PC-3 (cell line): Measurements from ENCODE around the gene SOX18. TPM values are rescaled to one million over a fixed set of nuclear protein-coding genes. Genes with fewer than 3 reads are reported as not detected.

Source experiments
- ATAC-seq: fragments of 200-7000 bp; cut with Tn5 transposase; 2 replicates; pipeline ENCODE4 v1.9.1; 2020; ENCODE audit warnings: mild to moderate bottlenecking, moderate library complexity
- BruUV-seq: library from RNA; stranded (reverse); fragments of 400-500 nt; replicated peaks from 2 replicates; lab custom pipeline; 2021; lab: Mats Ljungman, UMichigan
- CTCF ChIA-PET: fragments of 300-600 bp; sonication (Branson Sonifier 250); formaldehyde crosslinking; loops from one replicate; lab custom pipeline; 2022; ENCODE audit warnings: antibody characterized with exemption; lab: Charles Lee
- POLR2A ChIA-PET: fragments of 300-600 bp; sonication (Branson Sonifier 250); formaldehyde crosslinking; loops from one replicate; lab custom pipeline; 2022; ENCODE audit warnings: antibody characterized with exemption; ENCODE audit not compliant: unreplicated experiment; lab: Charles Lee
- DNase-seq: peaks from one replicate; pipeline ENCODE4 v3.0.0-alpha.2; 2015
- H2AFZ ChIP-seq: fragments of 300-600 bp; sonication (generic); 2 replicates; pipeline ENCODE4 v1.6.0; 2016; ENCODE audit warnings: antibody characterized with exemption, low read length
- H3F3A ChIP-seq: fragments of 300-600 bp; sonication (generic); one replicate; pipeline ENCODE4 v1.6.0; 2017; ENCODE audit warnings: antibody characterized with exemption, low read length, control low read depth, mild to moderate bottlenecking; ENCODE audit not compliant: unreplicated experiment
- H3K27ac ChIP-seq: fragments of 300-600 bp; sonication (generic); 2 replicates; pipeline ENCODE4 v1.5.1; 2016; ENCODE audit warnings: mild to moderate bottlenecking, low read length
- H3K27me3 ChIP-seq: fragments of 300-600 bp; sonication (generic); 2 replicates; pipeline ENCODE4 v1.6.1; 2016; ENCODE audit warnings: low read length, mixed read lengths
- H3K36me3 ChIP-seq: fragments of 300-600 bp; sonication (generic); 2 replicates; pipeline ENCODE4 v1.6.1; 2016; ENCODE audit warnings: low read depth, mixed run types, low read length, mixed read lengths
- H3K4me1 ChIP-seq: fragments of 300-600 bp; sonication (generic); 2 replicates; pipeline ENCODE4 v1.5.1; 2016; ENCODE audit warnings: low read length; ENCODE audit not compliant: insufficient read depth
- H3K4me2 ChIP-seq: fragments of 300-600 bp; sonication (generic); 2 replicates; pipeline ENCODE4 v1.6.0; 2016; ENCODE audit warnings: low read length
- H3K4me3 ChIP-seq: fragments of 300-600 bp; sonication (generic); 2 replicates; pipeline ENCODE4 v1.5.1; 2016; ENCODE audit warnings: mild to moderate bottlenecking, low read length, mixed read lengths
- H3K79me2 ChIP-seq: fragments of 300-600 bp; sonication (generic); 2 replicates; pipeline ENCODE4 v1.6.1; 2017; ENCODE audit warnings: low read length, mixed read lengths
- H3K9ac ChIP-seq: fragments of 300-600 bp; sonication (generic); 2 replicates; pipeline ENCODE4 v1.6.0; 2016; ENCODE audit warnings: mild to moderate bottlenecking, low read length
- H3K9me2 ChIP-seq: fragments of 300-600 bp; sonication (generic); replicated peaks from 2 replicates; pipeline ENCODE4 v1.6.1; 2016; ENCODE audit warnings: mixed run types, low read length, mixed read lengths
- H3K9me3 ChIP-seq: fragments of 300-600 bp; sonication (generic); 2 replicates; pipeline ENCODE4 v1.6.1; 2016; ENCODE audit warnings: low read length, mixed read lengths
- H4K20me1 ChIP-seq: fragments of 300-600 bp; sonication (generic); 2 replicates; pipeline ENCODE4 v1.6.1; 2016; ENCODE audit warnings: low read length, mixed read lengths
- CTCF ChIP-seq: fragments of 300-600 bp; sonication (generic); conservative IDR thresholded peaks from 2 replicates; pipeline ENCODE4 v1.5.1; 2017; ENCODE audit warnings: antibody characterized with exemption, low read depth, mild to moderate bottlenecking, low read length
- EZH2 ChIP-seq: fragments of 300-600 bp; sonication (generic); IDR thresholded peaks from one replicate; pipeline ENCODE4 v1.6.1; 2017; ENCODE audit warnings: antibody characterized with exemption, mild to moderate bottlenecking, low read length; ENCODE audit not compliant: unreplicated experiment
- EZH2phosphoT487 ChIP-seq: fragments of 300-600 bp; sonication (generic); IDR thresholded peaks from 2 replicates; pipeline ENCODE4 v1.6.1; 2018; ENCODE audit warnings: mild to moderate bottlenecking, antibody characterized with exemption, low read length, borderline replicate concordance
- intact Hi-C: fragments of 100-400 bp; cut with micrococcal nuclease; formaldehyde crosslinking; loops from 2 replicates; pipeline ENCODE4 v1.9.0; 2023
- total RNA-seq: library from RNA; depleted of rRNA; stranded (reverse); fragments of >200 nt; gene quantifications from 2 replicates; pipeline ENCODE4 v1.2.3, GENCODE V29; 2014

Gene SOX18
- total RNA-seq, 1 experiment from 2014 or later: 1.5 TPM

GRCh38 chr20:64053841-64054661 lies 4.6 kb upstream of the SOX18 start:
- Histone ChIP-seq H3K4me1 (peaks cover 13% of the 10 kb centered on the region), H2AFZ (no peak overlapping the region), H3K9me2 (no peaks in the 10 kb centered on the region), H3K9me3 (no peaks in the 10 kb centered on the region), H3F3A (no peaks in the 10 kb centered on the region), H4K20me1 (no peaks in the 10 kb centered on the region), H3K4me3 (no peak overlapping the region), H3K9ac (no peak overlapping the region), H3K4me2 (no peak overlapping the region), H3K36me3 (no peaks in the 10 kb centered on the region), H3K79me2 (no peaks in the 10 kb centered on the region), H3K27ac (no peak overlapping the region), H3K27me3 (no peaks in the 10 kb centered on the region)
- ChIA-PET POLR2A (no interaction called here), CTCF (interaction anchor here (0.5 to 1.2 kb wide), 3 partner anchors 10 to 33 kb away, joined by 3 to 5 read pairs (median 3); no protein-coding TSS in a partner anchor)
- TF ChIP-seq EZH2 (no peak), CTCF (peak; percentile 53)
- no TSS peak for BruUV-seq
- ATAC-seq: peak; percentile 14; the same call in 1 of the 2 replicates
- DNase-seq: peak; percentile 37
- intact Hi-C loops: no loop called here

DNA sequence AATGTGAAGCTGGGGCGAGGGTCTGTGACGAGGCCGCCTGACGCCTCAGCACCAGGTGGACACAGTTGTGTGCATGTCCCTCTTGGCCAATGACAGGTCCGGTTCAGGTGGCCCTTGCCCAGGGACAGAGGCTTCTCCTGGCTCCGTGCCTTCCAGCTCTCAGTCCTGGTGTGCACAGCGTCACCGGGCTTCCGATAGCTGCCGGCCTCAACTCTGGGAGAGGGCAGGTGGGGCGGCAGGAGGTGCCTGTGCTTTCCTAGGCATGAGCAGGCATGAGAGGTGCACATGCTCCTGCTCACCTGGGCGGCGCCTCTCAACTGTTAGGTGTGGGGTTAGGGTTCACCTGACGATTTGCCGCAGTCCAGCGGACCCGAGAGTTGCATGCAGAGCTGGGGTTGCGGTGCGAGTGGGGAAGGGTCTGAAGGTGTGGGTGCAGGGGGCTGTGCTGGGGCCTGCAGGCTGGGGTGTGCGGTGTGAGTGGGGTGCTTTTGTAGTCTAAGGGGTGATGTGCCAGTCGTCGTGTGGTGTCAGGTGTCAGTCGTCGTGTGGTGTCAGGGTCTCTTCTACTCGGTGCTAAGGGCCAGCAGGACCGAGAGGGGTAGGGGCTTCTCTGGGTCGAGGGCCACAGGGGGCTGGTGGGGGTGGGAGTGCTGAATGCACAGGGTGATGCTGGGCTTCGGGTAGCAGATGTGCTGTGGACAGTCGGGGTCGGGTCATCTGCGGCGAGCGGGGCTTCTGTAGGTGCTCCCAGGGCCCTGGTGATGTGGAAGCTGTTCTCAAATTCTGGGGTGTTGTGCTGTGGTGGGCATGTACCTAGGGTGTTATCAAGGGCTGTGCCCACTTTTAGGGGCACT lies 3.8 kb upstream of the SOX18 start:
- Histone ChIP-seq H3K9ac (no peak overlapping the region), H3K4me1 (peaks cover 7% of the 10 kb centered on the region), H3K4me2 (no peak overlapping the region), H2AFZ (no peak overlapping the region), H3K27me3 (no peaks in the 10 kb centered on the region), H3F3A (no peaks in the 10 kb centered on the region), H4K20me1 (no peaks in the 10 kb centered on the region), H3K27ac (no peak overlapping the region), H3K9me3 (no peaks in the 10 kb centered on the region), H3K79me2 (no peaks in the 10 kb centered on the region), H3K4me3 (no peak overlapping the region), H3K36me3 (no peaks in the 10 kb centered on the region), H3K9me2 (no peaks in the 10 kb centered on the region)
- CTCF ChIA-PET: interaction anchor here (0.5 kb wide), 1 partner anchor 9 kb away, joined by 3 read pairs; no protein-coding TSS in a partner anchor
- intact Hi-C loops: no loop called here
- POLR2A ChIA-PET: no interaction called here
- ATAC-seq (no peak), DNase-seq (no peak)
- no TSS peak for BruUV-seq
- no peak for TF ChIP-seq EZH2phosphoT487
- TF ChIP-seq CTCF: no peak
- no peak for TF ChIP-seq EZH2
